IPS DF 6.9 (cell line): Measurements from ENCODE around the gene OBSCN.

ENCODE experiments used
- DNase-seq: peaks from one replicate; pipeline ENCODE4 v3.0.0-alpha.2; 2013; ENCODE audit warnings: low read depth, low spot score
- H3K27ac ChIP-seq: one replicate; pipeline ENCODE4 v1.5.1; 2013; ENCODE audit warnings: low read length, control low read depth
- H3K27me3 ChIP-seq: 2 replicates; pipeline ENCODE4 v1.6.1; 2013; ENCODE audit warnings: mild to moderate bottlenecking, low read length; ENCODE audit not compliant: control insufficient read depth, insufficient read depth
- H3K36me3 ChIP-seq: 2 replicates; pipeline ENCODE4 v1.6.1; 2013; ENCODE audit warnings: low read length; ENCODE audit not compliant: control insufficient read depth, insufficient read depth
- H3K4me1 ChIP-seq: 2 replicates; pipeline ENCODE4 v1.6.1; 2013; ENCODE audit warnings: low read length; ENCODE audit not compliant: control insufficient read depth, insufficient read depth
- H3K4me3 ChIP-seq: 2 replicates; pipeline ENCODE4 v1.5.1; 2013; ENCODE audit warnings: mild to moderate bottlenecking, low read length
- H3K9me3 ChIP-seq: 2 replicates; pipeline ENCODE4 v1.6.1; 2013; ENCODE audit warnings: low read length, inconsistent platforms; ENCODE audit not compliant: control insufficient read depth, insufficient read depth
- WGBS: extraction: QIAGEN DNeasy Blood & Tissue Kit; methylation state at CpG from one replicate; pipeline ENCODE4 v1.1.7; 2013; ENCODE audit warnings: mixed read lengths, missing lambda C conversion rate; ENCODE audit not compliant: insufficient read length, insufficient coverage; 5-methylcytosine and 5-hydroxymethylcytosine counted together

The OBSCN gene

GRCh38 chr1:228420968-228421826, 213.4 kb downstream of the OBSCN start:
- no peak for DNase-seq
- Histone ChIP-seq H3K4me1 (no peaks in the 10 kb centered on the region; the same call in 1 of the 2 replicates), H3K27me3 (peaks cover 13% of the 10 kb centered on the region), H3K9me3 (no peaks in the 10 kb centered on the region), H3K27ac (no peak overlapping the region), H3K36me3 (no peaks in the 10 kb centered on the region; the same call in 1 of the 2 replicates), H3K4me3 (no peak overlapping the region)
- WGBS, result no CpG with 5 or more reads among the region's 7 CpGs

DNA sequence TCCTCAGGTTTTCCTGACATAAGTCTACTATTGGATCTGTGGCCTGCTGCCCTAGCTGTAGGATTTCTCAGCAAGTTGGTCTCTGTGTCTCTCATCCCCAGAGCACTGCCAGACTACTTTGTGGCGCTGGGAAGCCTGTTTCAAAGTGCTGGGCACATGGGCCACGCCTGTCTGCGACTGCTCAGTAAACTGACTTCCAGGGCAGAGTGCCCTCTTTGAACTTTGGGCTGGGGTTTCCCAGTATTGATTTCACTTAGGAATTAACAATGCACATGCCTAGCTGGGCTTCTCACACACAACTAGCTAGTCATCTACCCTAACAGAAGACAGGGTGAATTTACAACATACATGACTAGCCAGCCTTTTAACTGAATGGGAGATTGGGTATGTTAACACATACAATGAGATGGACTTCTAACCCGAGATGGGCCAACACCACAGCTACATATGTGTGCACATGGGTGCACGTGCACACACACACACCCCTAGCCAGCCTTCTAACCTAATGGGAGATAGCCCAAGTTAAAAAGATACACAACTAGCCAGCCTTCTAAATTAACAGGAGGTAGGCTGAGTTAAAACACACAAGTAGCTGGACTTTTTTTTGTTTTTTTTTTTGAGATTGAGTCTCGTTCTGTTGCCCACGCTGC, 215.7 kb downstream of the OBSCN start:
- H3K4me3 ChIP-seq, result no peak overlapping the region
- DNase-seq, result no peak
- no peaks in the 10 kb centered on the region; the same call in 1 of the 2 replicates for H3K36me3 ChIP-seq
- no peaks in the 10 kb centered on the region for H3K9me3 ChIP-seq
- no CpG with 5 or more reads among the region's 7 CpGs for WGBS
- peaks cover 7% of the 10 kb centered on the region for H3K27me3 ChIP-seq
- H3K27ac ChIP-seq, result no peak overlapping the region
- H3K4me1 ChIP-seq, result no peaks in the 10 kb centered on the region; the same call in 1 of the 2 replicates

GRCh38 chr1:228424685-228425660, 217.1 kb downstream of the OBSCN start:
- no peak for DNase-seq
- Histone ChIP-seq H3K36me3 (no peaks in the 10 kb centered on the region; the same call in 1 of the 2 replicates), H3K4me3 (no peak overlapping the region), H3K27me3 (peaks cover 8% of the 10 kb centered on the region), H3K9me3 (no peaks in the 10 kb centered on the region), H3K27ac (no peak overlapping the region), H3K4me1 (no peaks in the 10 kb centered on the region; the same call in 1 of the 2 replicates)
- no CpG with 5 or more reads among the region's 62 CpGs for WGBS

DNA sequence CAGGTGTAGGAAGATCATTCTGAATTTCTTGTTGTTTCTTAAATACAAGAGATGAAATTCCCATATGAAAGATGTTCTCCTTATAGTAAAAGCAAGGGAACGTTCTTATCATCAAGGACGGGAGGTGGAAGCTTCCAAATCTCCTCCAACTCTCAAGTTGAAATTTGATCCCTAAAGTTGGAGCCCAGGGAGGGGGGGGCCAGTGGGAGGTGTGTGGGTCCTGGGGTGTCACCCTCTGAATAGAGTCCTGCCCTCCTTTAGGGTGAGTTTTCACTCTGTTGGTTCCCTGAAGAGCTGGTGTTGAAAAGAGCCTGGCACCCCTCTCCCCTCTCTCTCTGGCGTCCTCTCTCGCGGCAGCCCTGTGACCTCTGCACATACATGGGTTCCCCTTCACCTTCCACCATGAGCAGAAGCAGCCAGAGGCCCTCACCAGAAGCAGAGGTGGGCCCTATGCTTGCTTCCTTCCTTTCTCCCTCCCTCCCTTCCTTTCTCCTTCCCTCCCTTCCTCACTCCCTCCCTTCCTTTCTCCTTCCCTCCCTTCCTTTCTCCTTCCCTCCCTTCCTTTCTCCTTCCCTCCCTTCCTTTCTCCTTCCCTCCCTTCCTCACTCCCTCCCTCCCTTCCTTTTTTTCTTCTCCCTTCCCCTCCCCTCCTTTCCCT, 218.8 kb downstream of the OBSCN start:
- no peaks in the 10 kb centered on the region; the same call in 1 of the 2 replicates for H3K36me3 ChIP-seq
- no CpG with 5 or more reads among the region's 5 CpGs for WGBS
- no peak overlapping the region for H3K4me3 ChIP-seq
- peaks cover 7% of the 10 kb centered on the region for H3K27me3 ChIP-seq
- H3K27ac ChIP-seq, result no peak overlapping the region
- no peaks in the 10 kb centered on the region; the same call in 1 of the 2 replicates for H3K4me1 ChIP-seq
- no peak for DNase-seq
- H3K9me3 ChIP-seq, result no peaks in the 10 kb centered on the region

DNA sequence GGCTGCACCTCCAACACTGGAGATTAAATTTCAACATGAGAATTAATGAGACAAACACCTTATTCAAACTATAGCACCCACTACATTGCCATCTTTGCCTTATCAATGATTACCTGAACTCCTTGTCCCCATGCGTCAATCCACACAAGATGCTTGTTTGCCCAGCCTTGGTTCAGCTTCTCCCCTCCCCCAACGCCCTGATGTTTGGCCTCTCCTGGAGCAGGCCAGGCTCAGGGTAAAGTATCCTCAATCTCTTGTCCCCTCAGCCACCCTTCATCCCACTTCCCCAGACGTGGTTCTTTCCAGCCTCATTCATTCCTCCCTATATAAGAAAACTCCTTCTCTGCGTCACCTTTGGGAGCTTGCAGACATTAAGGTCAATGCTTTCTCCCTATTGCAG, 220.6 kb downstream of the OBSCN start:
- H3K27me3 ChIP-seq, result peaks cover 1% of the 10 kb centered on the region; the same call in 1 of the 2 replicates
- H3K27ac ChIP-seq, result no peak overlapping the region

More for the DNA sequence above, 220.6 kb downstream of the OBSCN start:
- DNase-seq, result no peak
- Histone ChIP-seq H3K36me3 (no peaks in the 10 kb centered on the region; the same call in 1 of the 2 replicates), H3K9me3 (no peaks in the 10 kb centered on the region), H3K4me1 (no peaks in the 10 kb centered on the region; the same call in 1 of the 2 replicates), H3K4me3 (no peak overlapping the region)
- WGBS, result no CpG with 5 or more reads among the region's 4 CpGs
